Activated naive CD4-positive, alpha-beta T cell treated with anti-CD3 and anti-CD28 coated beads for 36 hours (primary cell): ENCODE measurements around the gene TOP2B. TPM values are rescaled to one million over a fixed set of nuclear protein-coding genes. Genes with fewer than 3 reads are reported as not detected.

Experiments
- CTCF ChIA-PET: fragments of 350-600 bp; sonication (Branson Sonifier 250); formaldehyde crosslinking; loops from one replicate; lab custom pipeline; 2021; ENCODE audit warnings: antibody characterized with exemption; lab: Charles Lee
- DNase-seq: peaks from one replicate; pipeline ENCODE4 v3.0.0-alpha.2; 2020
- H3K27ac Mint-ChIP-seq: one replicate; pipeline ENCODE4 v1.8.0; 2021; ENCODE audit warnings: mild to moderate bottlenecking, mixed read lengths
- H3K27me3 Mint-ChIP-seq: one replicate; pipeline ENCODE4 v1.8.0; 2021; ENCODE audit warnings: low read depth, mixed read lengths
- H3K36me3 Mint-ChIP-seq: one replicate; pipeline ENCODE4 v1.8.0; 2021; ENCODE audit warnings: low read depth, mixed read lengths
- H3K4me1 Mint-ChIP-seq: one replicate; pipeline ENCODE4 v1.8.0; 2021; ENCODE audit warnings: low read depth, mixed read lengths
- H3K4me3 Mint-ChIP-seq: one replicate; pipeline ENCODE4 v1.8.0; 2021; ENCODE audit warnings: mild to moderate bottlenecking, moderate library complexity, mixed read lengths
- H3K9me3 Mint-ChIP-seq: one replicate; pipeline ENCODE4 v1.8.0; 2021; ENCODE audit warnings: mixed read lengths
- intact Hi-C: fragments of 100-400 bp; cut with micrococcal nuclease; formaldehyde crosslinking; loops from one replicate; pipeline ENCODE4 v1.15.1; 2023
- total RNA-seq, 2 experiments: library from RNA; stranded (reverse); gene quantifications; one replicate each; pipeline ENCODE4 v1.2.3, GENCODE V29; 2021

The TOP2B gene
- total RNA-seq, 2 experiments from 2014 or later: 113 to 114 TPM

GRCh38 chr3:25587526-25587925 is 77.2 kb downstream of the TOP2B start:
- CTCF ChIA-PET: interaction anchor here (0.6 to 1.9 kb wide), 4 partner anchors 8 to 571 kb away, joined by 3 to 5 read pairs (median 4); no protein-coding TSS in a partner anchor
- H3K4me1 Mint-ChIP-seq: no peaks in the 10 kb centered on the region
- intact Hi-C loops: no loop called here

GRCh38 chr3:25587094-25587493 is 77.6 kb downstream of the TOP2B start:
- DNase-seq: no peak
- CTCF ChIA-PET: interaction anchor here (0.6 to 1.9 kb wide), 3 partner anchors 8 to 570 kb away, joined by 3 to 5 read pairs (median 4); no protein-coding TSS in a partner anchor
- Mint-ChIP-seq H3K27ac (no peak overlapping the region), H3K4me3 (no peak overlapping the region), H3K36me3 (no peaks in the 10 kb centered on the region), H3K9me3 (no peaks in the 10 kb centered on the region), H3K4me1 (no peaks in the 10 kb centered on the region), H3K27me3 (no peaks in the 10 kb centered on the region)
- intact Hi-C loops: no loop called here

More at GRCh38 chr3:25587526-25587925, 77.2 kb downstream of the TOP2B start:
- no peak for DNase-seq
- H3K36me3 Mint-ChIP-seq: no peaks in the 10 kb centered on the region
- H3K27me3 Mint-ChIP-seq: no peaks in the 10 kb centered on the region
- H3K27ac Mint-ChIP-seq: no peak overlapping the region
- H3K4me3 Mint-ChIP-seq: no peak overlapping the region
- H3K9me3 Mint-ChIP-seq: no peaks in the 10 kb centered on the region

- no peak for DNase-seq
- CTCF ChIA-PET: interaction anchor here (1.0 to 1.9 kb wide), 2 partner anchors 9 to 54 kb away, joined by 4 to 5 read pairs; no protein-coding TSS in a partner anchor
- no peak overlapping the region for H3K4me3 Mint-ChIP-seq
- no peak overlapping the region for H3K27ac Mint-ChIP-seq
- no peaks in the 10 kb centered on the region for H3K27me3 Mint-ChIP-seq
- intact Hi-C loops: no loop called here
- H3K36me3 Mint-ChIP-seq: no peaks in the 10 kb centered on the region
- no peaks in the 10 kb centered on the region for H3K9me3 Mint-ChIP-seq
- H3K4me1 Mint-ChIP-seq: no peaks in the 10 kb centered on the region
These were observed 78.2 kb downstream of the TOP2B start for GRCh38 chr3:25586553-25586952.

- intact Hi-C loops: no loop called here
- Mint-ChIP-seq H3K27me3 (no peaks in the 10 kb centered on the region), H3K36me3 (no peaks in the 10 kb centered on the region), H3K4me1 (no peaks in the 10 kb centered on the region), H3K9me3 (no peaks in the 10 kb centered on the region), H3K4me3 (no peak overlapping the region), H3K27ac (no peak overlapping the region)
- CTCF ChIA-PET: interaction anchor here (0.5 to 1.9 kb wide), 3 partner anchors 20 to 53 kb away, joined by 3 to 5 read pairs (median 4); no protein-coding TSS in a partner anchor
- no peak for DNase-seq
These were observed 78.6 kb downstream of the TOP2B start for GRCh38 chr3:25586167-25586505.

GRCh38 chr3:25585361-25586166 is 79.1 kb downstream of the TOP2B start:
- H3K4me3 Mint-ChIP-seq: no peak overlapping the region
- intact Hi-C loops: no loop called here
- DNase-seq: no peak
- no peaks in the 10 kb centered on the region for H3K27me3 Mint-ChIP-seq
- CTCF ChIA-PET: interaction anchor here (0.5 to 1.9 kb wide), 4 partner anchors 19 to 380 kb away, joined by 3 to 5 read pairs (median 4); no protein-coding TSS in a partner anchor
- no peaks in the 10 kb centered on the region for H3K9me3 Mint-ChIP-seq
- no peaks in the 10 kb centered on the region for H3K36me3 Mint-ChIP-seq
- no peaks in the 10 kb centered on the region for H3K4me1 Mint-ChIP-seq
- no peak overlapping the region for H3K27ac Mint-ChIP-seq

- Mint-ChIP-seq H3K9me3 (no peaks in the 10 kb centered on the region), H3K36me3 (no peaks in the 10 kb centered on the region), H3K4me1 (no peaks in the 10 kb centered on the region), H3K27ac (no peak overlapping the region), H3K27me3 (no peaks in the 10 kb centered on the region), H3K4me3 (no peak overlapping the region)
- intact Hi-C loops: no loop called here
- DNase-seq: no peak
- CTCF ChIA-PET: no interaction called here
These were observed 80.5 kb downstream of the TOP2B start for GRCh38 chr3:25584011-25584789.

- Mint-ChIP-seq H3K4me1 (no peaks in the 10 kb centered on the region), H3K9me3 (no peaks in the 10 kb centered on the region), H3K4me3 (no peak overlapping the region), H3K36me3 (no peaks in the 10 kb centered on the region), H3K27me3 (no peaks in the 10 kb centered on the region), H3K27ac (no peak overlapping the region)
- DNase-seq: no peak
- CTCF ChIA-PET: no interaction called here
- intact Hi-C loops: no loop called here
These were observed 81.4 kb downstream of the TOP2B start for GRCh38 chr3:25583343-25583742.

- CTCF ChIA-PET: interaction anchor here (1.1 kb wide), 1 partner anchor 11 kb away, joined by 5 read pairs; no protein-coding TSS in a partner anchor
- Mint-ChIP-seq H3K27me3 (no peaks in the 10 kb centered on the region), H3K9me3 (no peaks in the 10 kb centered on the region), H3K4me1 (no peaks in the 10 kb centered on the region), H3K4me3 (no peak overlapping the region), H3K36me3 (no peaks in the 10 kb centered on the region), H3K27ac (no peak overlapping the region)
- intact Hi-C loops: no loop called here
- DNase-seq: no peak
These were observed 82.5 kb downstream of the TOP2B start for GRCh38 chr3:25582242-25582641.

- no peaks in the 10 kb centered on the region for H3K36me3 Mint-ChIP-seq
- no peak overlapping the region for H3K27ac Mint-ChIP-seq
- H3K4me1 Mint-ChIP-seq: no peaks in the 10 kb centered on the region
- H3K9me3 Mint-ChIP-seq: no peaks in the 10 kb centered on the region
- no peaks in the 10 kb centered on the region for H3K27me3 Mint-ChIP-seq
- H3K4me3 Mint-ChIP-seq: no peak overlapping the region
- CTCF ChIA-PET: interaction anchor here (1.1 kb wide), 1 partner anchor 12 kb away, joined by 5 read pairs; no protein-coding TSS in a partner anchor
- DNase-seq: no peak
- intact Hi-C loops: no loop called here
These were observed 82.9 kb downstream of the TOP2B start for GRCh38 chr3:25581823-25582222.

GRCh38 chr3:25581335-25581734 is 83.4 kb downstream of the TOP2B start:
- CTCF ChIA-PET: no interaction called here
- intact Hi-C loops: no loop called here
- Mint-ChIP-seq H3K27ac (no peak overlapping the region), H3K4me1 (no peaks in the 10 kb centered on the region), H3K9me3 (no peaks in the 10 kb centered on the region), H3K27me3 (no peaks in the 10 kb centered on the region), H3K36me3 (no peaks in the 10 kb centered on the region), H3K4me3 (no peak overlapping the region)
- no peak for DNase-seq

- Mint-ChIP-seq H3K27me3 (no peaks in the 10 kb centered on the region), H3K4me1 (no peaks in the 10 kb centered on the region), H3K36me3 (no peaks in the 10 kb centered on the region), H3K9me3 (no peaks in the 10 kb centered on the region), H3K4me3 (no peak overlapping the region), H3K27ac (no peak overlapping the region)
- intact Hi-C loops: no loop called here
- CTCF ChIA-PET: no interaction called here
- no peak for DNase-seq
These were observed 84.2 kb downstream of the TOP2B start for GRCh38 chr3:25580534-25580933.

- H3K36me3 Mint-ChIP-seq: no peaks in the 10 kb centered on the region
- H3K27ac Mint-ChIP-seq: no peak overlapping the region
- no peaks in the 10 kb centered on the region for H3K27me3 Mint-ChIP-seq
- no peak overlapping the region for H3K4me3 Mint-ChIP-seq
- intact Hi-C loops: no loop called here
- no peak for DNase-seq
- H3K4me1 Mint-ChIP-seq: no peaks in the 10 kb centered on the region
- H3K9me3 Mint-ChIP-seq: no peaks in the 10 kb centered on the region
- CTCF ChIA-PET: no interaction called here
These were observed 86.6 kb downstream of the TOP2B start for GRCh38 chr3:25578059-25578458.
